Mesothelial cell of epicardium (in vitro differentiated cells): Measurements from ENCODE around the gene BORCS5. TPM values are rescaled to one million over a fixed set of nuclear protein-coding genes. Genes with fewer than 3 reads are reported as not detected.

ENCODE experiments used
- DNase-seq, 2 experiments: peaks; one replicate each; pipeline ENCODE4 v3.0.0; 2021; ENCODE audit warnings: low spot score in 2 of 2; ENCODE audit not compliant: unreplicated experiment in 2 of 2
- H3K27ac Mint-ChIP-seq: 2 replicates; pipeline ENCODE4 v1.8.0; 2021; ENCODE audit warnings: mixed read lengths
- H3K27me3 Mint-ChIP-seq: 2 replicates; pipeline ENCODE4 v1.8.0; 2021; ENCODE audit warnings: low read depth, mixed read lengths
- H3K36me3 Mint-ChIP-seq: 2 replicates; pipeline ENCODE4 v1.8.0; 2021; ENCODE audit warnings: mixed read lengths
- H3K4me1 Mint-ChIP-seq: 2 replicates; pipeline ENCODE4 v1.8.0; 2021; ENCODE audit warnings: mixed read lengths
- H3K4me3 Mint-ChIP-seq: 2 replicates; pipeline ENCODE4 v1.8.0; 2021; ENCODE audit warnings: mild to moderate bottlenecking, moderate library complexity, mixed read lengths
- H3K9me3 Mint-ChIP-seq: 2 replicates; pipeline ENCODE4 v1.8.0; 2021; ENCODE audit warnings: mixed read lengths
- total RNA-seq: library from RNA; stranded (reverse); gene quantifications from 3 replicates; pipeline ENCODE4 v1.2.1, GENCODE V29; 2021
- TF ChIP-seq, protein P1 (sequence below): fragments of 200-600 bp; sonication (generic); IDR thresholded peaks from one replicate; pipeline ENCODE4 v1.5.0; 2021; ENCODE audit warnings: antibody characterized with exemption; ENCODE audit not compliant: unreplicated experiment

BORCS5 gene
- total RNA-seq, 1 donor from 2014 or later = 11.0 TPM

DNA sequence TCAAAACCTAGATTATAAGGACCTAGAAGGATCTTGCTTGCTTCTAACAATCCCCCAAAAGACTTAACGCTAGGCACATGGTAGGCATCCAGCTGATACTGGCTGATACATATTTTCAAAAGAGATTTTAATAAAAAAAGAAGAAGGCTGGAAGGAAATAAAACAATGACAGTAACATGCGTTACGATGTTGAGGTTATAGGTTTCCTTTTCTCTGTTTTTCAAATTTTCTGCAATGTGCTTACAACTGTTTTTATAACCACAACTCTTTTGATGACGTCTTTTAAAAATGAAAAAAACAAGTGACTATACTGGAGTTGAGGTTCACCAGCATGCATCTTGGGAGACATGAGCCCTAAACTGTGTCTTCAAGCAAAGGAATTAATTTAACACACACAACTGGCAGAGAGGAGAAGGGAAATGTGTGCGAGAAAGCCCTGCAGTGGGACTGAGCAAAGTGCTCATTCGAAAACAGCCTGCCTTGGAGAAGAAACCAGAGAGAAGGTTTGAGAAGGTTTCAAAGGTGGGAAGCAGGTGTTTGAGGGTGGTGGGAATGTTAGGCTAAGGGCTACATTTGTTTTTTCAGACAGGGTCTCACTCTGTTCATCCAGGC lies 125.4 kb downstream of the BORCS5 start:
- H3K9me3 Mint-ChIP-seq = no peaks in the 10 kb centered on the region
- no peaks in the 10 kb centered on the region for H3K27me3 Mint-ChIP-seq
- peaks cover 38% of the 10 kb centered on the region for H3K36me3 Mint-ChIP-seq
- TF ChIP-seq, protein P1, sequence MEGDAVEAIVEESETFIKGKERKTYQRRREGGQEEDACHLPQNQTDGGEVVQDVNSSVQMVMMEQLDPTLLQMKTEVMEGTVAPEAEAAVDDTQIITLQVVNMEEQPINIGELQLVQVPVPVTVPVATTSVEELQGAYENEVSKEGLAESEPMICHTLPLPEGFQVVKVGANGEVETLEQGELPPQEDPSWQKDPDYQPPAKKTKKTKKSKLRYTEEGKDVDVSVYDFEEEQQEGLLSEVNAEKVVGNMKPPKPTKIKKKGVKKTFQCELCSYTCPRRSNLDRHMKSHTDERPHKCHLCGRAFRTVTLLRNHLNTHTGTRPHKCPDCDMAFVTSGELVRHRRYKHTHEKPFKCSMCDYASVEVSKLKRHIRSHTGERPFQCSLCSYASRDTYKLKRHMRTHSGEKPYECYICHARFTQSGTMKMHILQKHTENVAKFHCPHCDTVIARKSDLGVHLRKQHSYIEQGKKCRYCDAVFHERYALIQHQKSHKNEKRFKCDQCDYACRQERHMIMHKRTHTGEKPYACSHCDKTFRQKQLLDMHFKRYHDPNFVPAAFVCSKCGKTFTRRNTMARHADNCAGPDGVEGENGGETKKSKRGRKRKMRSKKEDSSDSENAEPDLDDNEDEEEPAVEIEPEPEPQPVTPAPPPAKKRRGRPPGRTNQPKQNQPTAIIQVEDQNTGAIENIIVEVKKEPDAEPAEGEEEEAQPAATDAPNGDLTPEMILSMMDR = no peak
- H3K4me1 Mint-ChIP-seq = no peaks in the 10 kb centered on the region
- H3K4me3 Mint-ChIP-seq = no peak overlapping the region
- DNase-seq = no peak
- H3K27ac Mint-ChIP-seq = no peak overlapping the region

DNA sequence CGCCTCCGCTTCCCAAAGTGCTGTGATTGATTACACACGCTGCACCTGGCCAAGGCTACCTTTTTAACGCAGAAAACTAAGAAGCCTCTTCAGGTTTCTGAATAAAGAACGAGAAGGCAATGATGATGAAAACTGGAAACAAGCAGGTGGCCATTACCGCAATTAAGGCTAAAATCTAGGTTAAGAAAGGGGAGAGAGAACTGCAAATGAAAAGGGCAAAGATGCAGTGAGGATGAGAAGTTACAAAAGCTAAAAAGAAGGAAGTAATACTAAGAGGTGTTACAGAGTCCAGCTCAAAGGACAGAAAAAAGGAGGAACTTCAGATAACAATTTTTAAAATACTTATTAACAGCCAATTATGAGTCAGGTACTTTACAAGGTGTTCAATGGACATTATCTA lies 126.1 kb downstream of the BORCS5 start:
- no peaks in the 10 kb centered on the region for H3K9me3 Mint-ChIP-seq
- TF ChIP-seq, protein P1 = no peak
- H3K4me1 Mint-ChIP-seq = no peaks in the 10 kb centered on the region
- H3K27ac Mint-ChIP-seq = no peak overlapping the region
- H3K27me3 Mint-ChIP-seq = no peaks in the 10 kb centered on the region
- peaks cover 31% of the 10 kb centered on the region for H3K36me3 Mint-ChIP-seq
- DNase-seq = no peak
- H3K4me3 Mint-ChIP-seq = no peak overlapping the region

DNA sequence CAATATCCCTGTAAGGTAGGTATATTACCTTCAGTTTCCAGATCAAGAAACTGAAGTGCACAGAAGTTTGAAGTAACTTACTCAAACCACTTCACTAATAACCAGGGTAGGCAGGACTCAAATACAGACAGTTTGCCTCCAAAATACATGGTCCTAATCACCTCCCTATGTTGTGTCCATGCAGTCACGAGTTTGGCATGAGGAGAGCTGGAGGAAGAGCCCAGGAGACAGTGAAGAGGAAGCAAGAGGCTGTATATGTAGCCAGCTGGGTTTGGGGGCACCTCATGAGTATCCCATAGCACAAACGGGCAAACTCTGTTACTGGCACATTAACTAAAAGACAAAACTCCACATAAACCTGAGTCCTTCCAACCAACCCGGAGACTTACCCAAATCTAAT lies 126.6 kb downstream of the BORCS5 start:
- peaks cover 29% of the 10 kb centered on the region for H3K36me3 Mint-ChIP-seq
- H3K27ac Mint-ChIP-seq = no peak overlapping the region

DNA sequence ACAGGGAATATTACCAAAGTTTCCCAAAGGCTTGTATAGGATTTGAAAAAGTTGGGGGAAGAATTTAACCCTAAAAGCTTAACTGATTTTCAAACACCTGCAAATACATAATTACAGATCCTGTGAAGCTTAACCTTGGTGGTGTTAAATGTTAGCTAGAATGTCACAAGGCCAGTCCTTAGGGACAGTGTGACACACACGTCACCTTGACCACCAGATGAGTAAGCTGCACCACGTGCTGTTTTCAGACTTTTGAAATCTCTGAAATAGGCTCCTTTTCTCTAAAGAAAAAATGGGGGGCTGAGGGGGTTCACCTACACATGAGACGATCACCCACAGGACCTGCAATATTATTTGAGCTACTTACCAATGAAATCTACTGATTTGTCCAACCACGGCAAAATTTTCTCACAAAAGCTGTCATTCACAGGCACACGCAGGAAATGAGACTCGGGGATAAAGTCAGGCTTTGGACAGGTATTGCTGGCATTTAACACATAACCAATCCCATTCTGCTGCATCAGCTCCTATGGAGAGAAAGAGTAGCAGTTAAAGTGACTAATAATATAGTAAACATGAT lies 129.9 kb downstream of the BORCS5 start:
- H3K9me3 Mint-ChIP-seq = no peaks in the 10 kb centered on the region
- H3K4me3 Mint-ChIP-seq = no peak overlapping the region
- no peaks in the 10 kb centered on the region for H3K4me1 Mint-ChIP-seq
- peaks cover 12% of the 10 kb centered on the region for H3K36me3 Mint-ChIP-seq
- H3K27ac Mint-ChIP-seq = no peak overlapping the region
- DNase-seq = no peak
- TF ChIP-seq, protein P1 = no peak
- no peaks in the 10 kb centered on the region for H3K27me3 Mint-ChIP-seq

More for the DNA sequence above, 126.6 kb downstream of the BORCS5 start:
- H3K9me3 Mint-ChIP-seq = no peaks in the 10 kb centered on the region
- no peaks in the 10 kb centered on the region for H3K27me3 Mint-ChIP-seq
- no peak overlapping the region for H3K4me3 Mint-ChIP-seq
- no peak for DNase-seq
- no peaks in the 10 kb centered on the region for H3K4me1 Mint-ChIP-seq
- TF ChIP-seq, protein P1 = no peak

DNA sequence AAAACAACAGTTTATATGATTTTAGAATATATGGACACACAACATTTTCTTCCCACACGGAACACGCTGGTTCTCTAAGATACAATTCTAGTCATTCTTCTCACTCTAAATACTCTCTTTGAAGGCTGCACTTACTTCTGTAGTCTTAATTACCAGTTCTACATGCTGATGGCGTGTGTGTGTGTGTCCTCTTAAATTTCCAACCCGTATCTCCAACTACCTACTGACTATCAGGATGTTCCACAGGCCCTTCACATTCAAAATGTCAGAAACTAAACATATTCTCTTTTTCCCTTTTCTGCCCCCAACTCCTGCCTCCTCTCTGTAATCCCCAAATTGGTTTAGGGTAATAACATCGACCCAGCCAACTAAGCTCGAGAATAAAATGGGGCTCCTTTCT lies 130.6 kb downstream of the BORCS5 start:
- H3K9me3 Mint-ChIP-seq = no peaks in the 10 kb centered on the region
- H3K36me3 Mint-ChIP-seq = peaks cover 12% of the 10 kb centered on the region
- no peaks in the 10 kb centered on the region for H3K4me1 Mint-ChIP-seq
- H3K27ac Mint-ChIP-seq = no peak overlapping the region
- DNase-seq = no peak
- TF ChIP-seq, protein P1 = no peak
- no peaks in the 10 kb centered on the region for H3K27me3 Mint-ChIP-seq
- H3K4me3 Mint-ChIP-seq = no peak overlapping the region

DNA sequence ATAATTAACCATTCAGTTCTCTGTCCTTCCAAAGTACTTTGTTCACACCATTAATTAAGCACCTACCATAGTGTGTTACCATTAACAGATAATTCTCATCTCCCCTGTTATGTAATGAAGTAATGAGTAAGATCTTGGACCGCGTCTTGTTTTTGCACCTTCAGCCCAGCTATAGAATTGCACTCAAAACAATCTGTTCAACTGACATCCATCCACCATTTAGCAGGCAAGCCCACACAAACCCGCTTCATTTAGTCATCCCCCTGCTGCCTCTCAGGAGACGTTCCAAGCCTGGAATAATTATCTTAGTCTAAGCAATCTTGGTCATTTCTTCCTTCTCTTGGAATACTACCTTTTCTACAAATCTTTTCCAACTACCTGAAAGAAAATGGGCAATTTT lies 131.4 kb downstream of the BORCS5 start:
- Mint-ChIP-seq H3K27ac (no peak overlapping the region), H3K4me3 (no peak overlapping the region), H3K27me3 (no peaks in the 10 kb centered on the region), H3K9me3 (no peaks in the 10 kb centered on the region), H3K4me1 (no peaks in the 10 kb centered on the region), H3K36me3 (peaks cover 12% of the 10 kb centered on the region)
- DNase-seq = no peak
- TF ChIP-seq, protein P1 = no peak
